Neuronal stem cell (in vitro differentiated cells): ENCODE data around the gene GRIK2.

Experiments used
- DNase-seq: peaks from one replicate; pipeline ENCODE4 v3.0.0-alpha.2; 2013; ENCODE audit warnings: low spot score
- H2AFZ ChIP-seq: one replicate; pipeline ENCODE4 v1.6.1; 2013; ENCODE audit warnings: mild to moderate bottlenecking, low read length, inconsistent platforms
- H2AK5ac ChIP-seq: 2 replicates; pipeline ENCODE4 v1.6.1; 2013; ENCODE audit warnings: low read depth, mild to moderate bottlenecking, inconsistent platforms, low read length, moderate library complexity, mixed read lengths
- H2BK120ac ChIP-seq: 2 replicates; pipeline ENCODE4 v1.6.1; 2013; ENCODE audit warnings: low read depth, mild to moderate bottlenecking, inconsistent platforms, low read length, moderate library complexity, mixed read lengths
- H2BK12ac ChIP-seq: one replicate; pipeline ENCODE4 v1.6.1; 2013; ENCODE audit warnings: low read length, inconsistent platforms
- H2BK15ac ChIP-seq: 2 replicates; pipeline ENCODE4 v1.6.1; 2013; ENCODE audit warnings: mild to moderate bottlenecking, low read length, inconsistent platforms, mixed read lengths
- H2BK5ac ChIP-seq: one replicate; pipeline ENCODE4 v1.6.1; 2013; ENCODE audit warnings: inconsistent platforms, mild to moderate bottlenecking, low read length, moderate library complexity
- H3K14ac ChIP-seq: one replicate; pipeline ENCODE4 v1.6.1; 2013; ENCODE audit warnings: low read length, inconsistent platforms
- H3K18ac ChIP-seq: 2 replicates; pipeline ENCODE4 v1.6.1; 2013; ENCODE audit warnings: low read length, inconsistent platforms
- H3K23ac ChIP-seq: 2 replicates; pipeline ENCODE4 v1.6.1; 2013; ENCODE audit warnings: low read depth, mild to moderate bottlenecking, mixed read lengths, low read length, inconsistent platforms; ENCODE audit not compliant: poor library complexity
- H3K27ac ChIP-seq: replicated peaks from 3 replicates; pipeline ENCODE4 v1.5.1; 2013; ENCODE audit warnings: low read length, inconsistent platforms
- H3K27me3 ChIP-seq, 3 experiments: 2 replicates each; pipeline ENCODE4 v1.6.1; 2013; ENCODE audit warnings: low read length in 3 of 3, mild to moderate bottlenecking in 2 of 3, inconsistent platforms in 1 of 3, low read depth in 1 of 3, mixed read lengths in 1 of 3, moderate library complexity in 1 of 3; ENCODE audit not compliant: control insufficient read depth in 3 of 3, insufficient read depth in 3 of 3
- H3K36me3 ChIP-seq, 2 donors: replicated peaks in 1 of 2; 2 replicates each; pipeline ENCODE4 v1.6.1; 2013; ENCODE audit warnings: low read length in 2 of 2; ENCODE audit not compliant: control insufficient read depth in 2 of 2, insufficient read depth in 2 of 2
- H3K4ac ChIP-seq: 2 replicates; pipeline ENCODE4 v1.6.1; 2013; ENCODE audit warnings: inconsistent platforms, mild to moderate bottlenecking, low read length, moderate library complexity
- H3K4me1 ChIP-seq, 2 donors: 1 replicate in 1 of 2; 2 replicates in 1 of 2; pipeline ENCODE4 v1.6.1; 2013; ENCODE audit warnings: low read length in 2 of 2, low read depth in 1 of 2; ENCODE audit not compliant: control insufficient read depth in 2 of 2, insufficient read depth in 1 of 2
- H3K4me2 ChIP-seq: one replicate; pipeline ENCODE4 v1.6.1; 2013; ENCODE audit warnings: mild to moderate bottlenecking, low read length, inconsistent platforms; ENCODE audit not compliant: insufficient read depth, poor library complexity, severe bottlenecking
- H3K4me3 ChIP-seq, 2 donors: 2 replicates each; pipeline ENCODE4 v1.5.1; 2013; ENCODE audit warnings: low read length in 2 of 2, mild to moderate bottlenecking in 2 of 2, inconsistent platforms in 1 of 2, moderate library complexity in 1 of 2
- H3K79me1 ChIP-seq: one replicate; pipeline ENCODE4 v1.6.1; 2013; ENCODE audit warnings: low read depth, mild to moderate bottlenecking, inconsistent platforms, low read length, moderate library complexity
- H3K9ac ChIP-seq: one replicate; pipeline ENCODE4 v1.6.1; 2013; ENCODE audit warnings: mild to moderate bottlenecking, low read depth, low read length, inconsistent platforms; ENCODE audit not compliant: poor library complexity
- H3K9me3 ChIP-seq, 2 donors: replicated peaks in 1 of 2; 2 replicates each; pipeline versions ENCODE3 to v1.6.1; 2013; ENCODE audit warnings: low read length in 2 of 2, mild to moderate bottlenecking in 2 of 2, inconsistent platforms in 1 of 2, low read depth in 1 of 2, mixed read lengths in 1 of 2, moderate library complexity in 1 of 2; ENCODE audit not compliant: control insufficient read depth in 2 of 2, insufficient read depth in 1 of 2
- H4K8ac ChIP-seq: one replicate; pipeline ENCODE4 v1.6.1; 2013; ENCODE audit warnings: low read depth, mild to moderate bottlenecking, inconsistent platforms, low read length, moderate library complexity
- H4K91ac ChIP-seq: one replicate; pipeline ENCODE4 v1.6.1; 2013; ENCODE audit warnings: low read length, low read depth, mild to moderate bottlenecking, inconsistent platforms; ENCODE audit not compliant: poor library complexity
- WGBS, 2 donors: extraction: QIAGEN DNeasy Blood & Tissue Kit; methylation state at CpG; one replicate each; pipeline ENCODE4 v1.1.7; 2013; ENCODE audit warnings: missing lambda C conversion rate in 2 of 2, mixed read lengths in 1 of 2; ENCODE audit not compliant: insufficient read length in 2 of 2, insufficient replicate concordance in 1 of 2; ENCODE audit errors: extremely low coverage in 2 of 2; 5-methylcytosine and 5-hydroxymethylcytosine counted together

GRIK2 gene

DNA sequence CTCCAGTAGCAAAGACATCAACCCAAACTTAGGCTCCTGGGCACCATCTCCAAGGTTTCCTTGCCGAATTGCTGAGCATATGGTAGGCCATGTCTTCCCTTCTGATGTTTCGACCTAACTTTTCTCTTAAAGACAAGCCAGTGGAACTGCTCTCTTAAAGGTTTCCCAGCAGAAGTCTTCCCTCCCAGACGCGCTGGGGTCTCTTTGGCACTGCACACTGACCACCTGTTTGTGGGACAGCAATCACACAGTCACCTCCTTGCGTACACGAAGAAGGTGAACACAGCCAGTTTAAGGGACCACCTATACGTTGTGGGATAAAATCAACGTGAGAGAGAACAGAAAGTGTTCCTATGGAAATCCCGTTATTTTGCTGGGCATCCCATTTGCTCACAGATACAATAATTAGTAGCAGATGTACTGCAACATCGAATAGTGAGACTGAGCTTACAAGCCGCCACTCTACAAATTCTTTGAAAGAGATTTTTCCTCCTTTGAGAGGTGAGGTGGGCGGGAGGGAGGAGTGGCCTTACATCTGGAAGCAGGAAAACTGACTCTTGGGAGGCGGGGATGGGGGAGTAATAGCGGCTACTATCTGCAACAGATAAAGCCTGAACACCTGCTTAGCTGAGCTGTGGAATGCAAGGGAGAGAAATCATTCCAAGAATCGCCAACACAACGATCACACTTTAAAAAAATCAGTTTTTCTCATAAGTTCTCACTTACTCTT lies 9.9 kb downstream of the GRIK2 start:
- peak overlapping the region in 1 of 2 donors; percentile 36 for H3K4me3 ChIP-seq

GRCh38 chr6:101404775-101405174 lies 11.3 kb downstream of the GRIK2 start:
- H2BK5ac ChIP-seq = no peak overlapping the region
- peaks cover 0 to 14% (median 0%) of the 10 kb centered on the region in 3 experiments for H3K27me3 ChIP-seq
- no peak overlapping the region for H4K91ac ChIP-seq
- no peak overlapping the region for H3K14ac ChIP-seq
- H2AK5ac ChIP-seq = no peak overlapping the region
- no CpG with 5 or more reads among the region's 4 CpGs for WGBS, 2 donors
- no peak overlapping the region for H3K18ac ChIP-seq
- no peak overlapping the region for H3K23ac ChIP-seq
- no peak overlapping the region for H3K9ac ChIP-seq
- no peak overlapping the region for H3K4me3 ChIP-seq
- no peaks in the 10 kb centered on the region for H3K36me3 ChIP-seq
- H4K8ac ChIP-seq = no peak overlapping the region
- H3K4me2 ChIP-seq = no peak overlapping the region
- no peak overlapping the region for H2BK12ac ChIP-seq
- no peak overlapping the region for H2AFZ ChIP-seq
- no peak overlapping the region for H2BK15ac ChIP-seq
- peaks cover 0 to 11% of the 10 kb centered on the region in 2 donors for H3K4me1 ChIP-seq
- H3K4ac ChIP-seq = no peak overlapping the region
- H3K27ac ChIP-seq = no peak overlapping the region
- no peak overlapping the region for H2BK120ac ChIP-seq
- no peaks in the 10 kb centered on the region for H3K79me1 ChIP-seq
- H3K9me3 ChIP-seq = no peaks in the 10 kb centered on the region
- no peak for DNase-seq

More for the DNA sequence above, 9.9 kb downstream of the GRIK2 start:
- peak overlapping the region; percentile 12 for H3K18ac ChIP-seq
- H3K9ac ChIP-seq = no peak overlapping the region
- no peak overlapping the region for H2BK120ac ChIP-seq
- H3K23ac ChIP-seq = no peak overlapping the region
- peak overlapping the region; percentile 60 for H3K27ac ChIP-seq
- no CpG with 5 or more reads among the region's 16 CpGs for WGBS, 2 donors
- H3K4me1 ChIP-seq = peaks cover 0 to 11% of the 10 kb centered on the region in 2 donors
- no peak overlapping the region for H4K8ac ChIP-seq
- DNase-seq = no peak
- H3K9me3 ChIP-seq = no peaks in the 10 kb centered on the region
- no peak overlapping the region for H4K91ac ChIP-seq
- no peak overlapping the region for H2BK12ac ChIP-seq
- H3K36me3 ChIP-seq = no peaks in the 10 kb centered on the region
- peak overlapping the region; percentile 95 for H3K4me2 ChIP-seq
- no peaks in the 10 kb centered on the region for H3K79me1 ChIP-seq
- H3K27me3 ChIP-seq = peaks cover 0 to 24% (median 0%) of the 10 kb centered on the region in 3 experiments
- peak overlapping the region; percentile 77 for H2AFZ ChIP-seq
- no peak overlapping the region for H3K14ac ChIP-seq
- H2BK5ac ChIP-seq = no peak overlapping the region
- no peak overlapping the region for H3K4ac ChIP-seq
- H2BK15ac ChIP-seq = no peak overlapping the region
- H2AK5ac ChIP-seq = no peak overlapping the region

- H4K8ac ChIP-seq = no peak overlapping the region
- no peaks in the 10 kb centered on the region for H3K79me1 ChIP-seq
- no peak overlapping the region for H2BK12ac ChIP-seq
- H2AK5ac ChIP-seq = no peak overlapping the region
- H3K9ac ChIP-seq = no peak overlapping the region
- no peaks in the 10 kb centered on the region for H3K36me3 ChIP-seq
- no peak overlapping the region for H3K4me3 ChIP-seq
- no peak overlapping the region for H2BK120ac ChIP-seq
- H3K27me3 ChIP-seq = no peaks in the 10 kb centered on the region
- H2BK5ac ChIP-seq = no peak overlapping the region
- DNase-seq = no peak
- H3K4me1 ChIP-seq = peaks cover 0 to 3% of the 10 kb centered on the region in 2 donors
- no peak overlapping the region for H3K27ac ChIP-seq
- H4K91ac ChIP-seq = no peak overlapping the region
- no peak overlapping the region for H3K18ac ChIP-seq
- no peak overlapping the region for H3K23ac ChIP-seq
- H3K9me3 ChIP-seq = no peaks in the 10 kb centered on the region
- H2BK15ac ChIP-seq = no peak overlapping the region
- H2AFZ ChIP-seq = no peak overlapping the region
- no peak overlapping the region for H3K14ac ChIP-seq
- H3K4ac ChIP-seq = no peak overlapping the region
- H3K4me2 ChIP-seq = no peak overlapping the region
These were observed 20.3 kb downstream of the GRIK2 start for GRCh38 chr6:101413773-101414172.

DNA sequence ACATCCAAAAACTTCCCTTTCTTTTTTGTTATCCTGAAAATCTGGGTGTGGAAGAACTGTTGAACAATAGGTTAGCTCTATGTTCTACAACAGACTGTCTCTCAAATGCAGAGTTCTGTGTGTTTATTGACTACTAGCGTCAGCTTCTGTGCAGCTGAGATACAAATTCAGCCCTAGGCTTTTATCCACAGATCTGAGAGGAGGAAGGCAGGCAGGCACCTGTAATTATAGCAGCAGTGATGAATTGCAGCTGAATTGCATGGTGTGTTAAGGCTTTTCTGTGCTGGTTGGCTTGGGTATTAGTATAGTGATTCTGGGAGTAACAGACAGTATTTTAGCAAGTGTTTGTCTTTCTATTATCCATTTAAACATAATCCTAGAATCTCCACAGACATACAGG lies 24.4 kb downstream of the GRIK2 start:
- Histone ChIP-seq H3K27me3 (no peaks in the 10 kb centered on the region), H2BK120ac (no peak overlapping the region), H3K18ac (no peak overlapping the region), H3K9ac (no peak overlapping the region), H3K23ac (no peak overlapping the region), H2BK12ac (no peak overlapping the region), H3K4me2 (no peak overlapping the region), H3K36me3 (no peaks in the 10 kb centered on the region), H3K14ac (no peak overlapping the region), H2AFZ (no peak overlapping the region), H4K91ac (no peak overlapping the region), H3K9me3 (no peaks in the 10 kb centered on the region), H2BK5ac (no peak overlapping the region), H4K8ac (no peak overlapping the region), H2BK15ac (no peak overlapping the region), H3K4me3 (no peak overlapping the region), H3K4me1 (peaks cover 3% of the 10 kb centered on the region in 2 donors), H2AK5ac (no peak overlapping the region), H3K27ac (no peak overlapping the region), H3K4ac (no peak overlapping the region), H3K79me1 (no peaks in the 10 kb centered on the region)
- DNase-seq = no peak
- WGBS, 2 donors = no CpG with 5 or more reads among the region's 1 CpG
